Amniotic stem cell (primary cell): ENCODE measurements around the gene EIF4E2.

Experiments used
- DNase-seq: peaks from one replicate; lab custom pipeline; 2025; lab: John Stamatoyannopoulos, UW

The EIF4E2 gene

DNA sequence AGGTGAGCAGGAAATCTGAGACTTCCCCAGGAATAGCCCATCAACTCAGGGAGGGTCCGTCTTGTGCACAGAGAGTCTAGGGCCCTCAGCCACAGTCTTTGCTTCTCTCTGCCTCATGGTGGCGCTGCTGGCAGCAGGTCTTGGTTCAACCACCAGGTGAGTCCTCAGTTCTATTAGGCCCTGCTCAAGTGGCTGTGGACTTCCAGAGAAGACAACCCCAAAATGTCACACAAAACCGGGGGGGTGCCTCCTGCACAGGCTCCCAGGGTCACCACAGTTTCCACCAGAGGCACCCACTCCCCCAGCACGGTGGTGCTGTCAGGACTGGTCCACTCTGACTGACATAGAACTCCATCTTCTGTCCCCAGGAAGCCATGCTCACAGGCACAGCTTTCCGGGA, 13.4 kb upstream of the EIF4E2 start:
- DNase-seq: no peak

DNA sequence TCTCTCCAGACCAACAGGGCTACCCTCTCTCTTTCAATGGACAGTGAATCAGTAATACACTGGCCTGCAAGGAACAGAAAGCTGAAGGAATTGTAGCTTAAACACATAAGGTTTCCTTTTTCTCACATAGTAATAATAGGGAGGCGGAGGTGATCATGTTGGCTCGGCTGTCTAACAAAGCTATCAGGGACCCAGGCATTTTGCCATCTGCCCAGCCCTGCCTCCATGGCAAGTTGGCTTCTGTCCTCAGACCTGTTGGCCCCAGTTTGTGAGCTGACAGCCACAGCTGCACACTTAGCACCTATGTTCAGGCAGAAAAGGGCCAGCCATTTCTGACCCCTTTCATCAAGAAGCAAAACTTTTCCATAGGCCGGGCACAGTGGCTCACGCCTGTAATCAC, 13.0 kb upstream of the EIF4E2 start:
- no peak for DNase-seq

DNA sequence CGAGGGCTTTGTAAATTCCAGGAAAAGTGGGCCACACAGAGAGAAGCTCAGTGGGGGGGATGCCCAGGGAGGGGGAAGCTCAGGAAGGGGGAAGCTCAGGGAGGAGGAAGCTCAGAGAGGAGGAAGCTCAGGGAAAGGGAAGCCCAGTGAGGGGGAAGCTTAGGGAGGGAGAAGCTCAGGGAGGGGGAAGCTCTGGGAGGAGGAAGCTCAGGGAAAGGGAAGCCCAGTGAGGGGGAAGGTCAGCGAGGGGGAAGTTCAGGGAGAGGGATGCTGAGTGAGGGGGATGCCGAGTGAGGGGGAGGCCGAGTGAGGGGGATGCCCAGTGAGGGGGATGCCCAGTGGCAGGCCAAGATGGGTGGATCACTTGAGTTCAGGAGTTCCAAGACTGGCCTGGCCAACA, 11.8 kb upstream of the EIF4E2 start:
- DNase-seq: no peak

DNA sequence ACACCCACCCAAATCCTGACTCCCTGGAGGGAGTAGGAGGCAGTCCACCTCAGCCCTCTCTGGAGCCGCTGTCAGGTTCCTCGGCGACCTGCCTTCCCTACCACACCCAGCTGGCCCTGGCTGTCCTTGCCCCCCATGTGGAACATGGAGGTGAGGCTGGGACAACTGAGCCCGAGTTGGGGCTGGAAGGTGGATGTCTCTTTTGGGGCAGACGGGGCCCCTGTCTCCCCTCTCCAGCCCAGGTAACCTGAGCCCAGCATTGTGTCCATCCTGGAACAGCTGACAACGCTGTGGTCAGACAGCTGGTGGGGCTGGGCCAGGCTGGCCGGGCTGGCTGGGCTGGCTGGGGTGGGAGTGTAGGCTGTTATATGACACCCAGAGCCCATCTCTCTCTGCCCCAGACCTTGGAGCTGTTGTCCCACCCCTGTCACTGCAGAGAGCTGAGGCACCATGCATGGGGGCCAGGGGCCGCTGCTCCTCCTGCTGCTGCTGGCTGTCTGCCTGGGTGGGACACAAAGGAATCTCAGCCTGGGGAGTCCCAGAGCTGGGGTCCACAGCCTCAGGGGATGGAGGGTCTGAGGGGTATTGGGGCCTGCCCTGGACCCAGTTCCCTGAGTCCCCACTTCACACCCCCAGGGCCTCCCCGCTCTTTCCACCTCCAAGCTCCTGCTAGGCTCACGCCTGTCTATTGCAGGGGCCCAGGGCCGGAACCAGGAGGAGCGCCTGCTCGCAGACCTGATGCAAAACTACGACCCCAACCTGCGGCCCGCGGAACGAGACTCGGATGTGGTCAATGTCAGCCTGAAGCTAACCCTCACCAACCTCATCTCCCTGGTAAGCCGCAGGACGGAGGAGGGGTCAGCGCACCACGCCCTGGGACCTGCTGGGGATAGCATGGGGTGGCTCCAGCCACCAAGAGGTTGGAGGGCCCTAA, 10.9 kb upstream of the EIF4E2 start, which contains the start of gene CHRNG:
CHRNG (plus strand) TSS at position 395 of the 934 bp plus-strand sequence; CDS start at position 451, 56 bp downstream.
- DNase-seq: no peak

DNA sequence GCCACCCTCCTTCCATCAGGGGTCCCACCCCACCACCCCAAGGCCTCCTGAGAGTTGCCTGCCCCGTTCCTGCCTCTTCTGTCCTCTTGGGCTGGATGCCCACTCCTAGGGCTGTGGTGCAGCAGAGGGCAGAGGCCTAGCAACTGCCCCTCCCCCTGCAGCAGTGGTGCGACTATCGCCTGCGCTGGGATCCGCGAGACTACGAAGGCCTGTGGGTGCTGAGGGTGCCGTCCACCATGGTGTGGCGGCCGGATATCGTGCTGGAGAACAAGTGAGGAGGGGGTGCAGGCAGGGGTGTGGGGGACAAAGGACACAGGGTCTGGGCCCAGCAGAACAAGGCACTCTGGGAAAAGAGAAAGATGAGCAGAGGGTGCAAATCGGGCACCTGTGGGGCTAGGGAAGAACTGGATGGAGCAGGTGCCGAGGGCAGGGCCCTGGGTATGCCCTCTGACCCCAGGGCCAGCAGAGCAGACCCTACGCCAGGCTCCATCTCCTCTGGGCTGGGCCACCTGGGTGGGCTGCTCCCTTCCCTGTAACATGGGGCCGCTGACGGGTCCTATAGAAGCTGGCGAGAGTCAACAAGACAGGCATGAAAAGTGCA, 9.9 kb upstream of the EIF4E2 start:
- no peak for DNase-seq

DNA sequence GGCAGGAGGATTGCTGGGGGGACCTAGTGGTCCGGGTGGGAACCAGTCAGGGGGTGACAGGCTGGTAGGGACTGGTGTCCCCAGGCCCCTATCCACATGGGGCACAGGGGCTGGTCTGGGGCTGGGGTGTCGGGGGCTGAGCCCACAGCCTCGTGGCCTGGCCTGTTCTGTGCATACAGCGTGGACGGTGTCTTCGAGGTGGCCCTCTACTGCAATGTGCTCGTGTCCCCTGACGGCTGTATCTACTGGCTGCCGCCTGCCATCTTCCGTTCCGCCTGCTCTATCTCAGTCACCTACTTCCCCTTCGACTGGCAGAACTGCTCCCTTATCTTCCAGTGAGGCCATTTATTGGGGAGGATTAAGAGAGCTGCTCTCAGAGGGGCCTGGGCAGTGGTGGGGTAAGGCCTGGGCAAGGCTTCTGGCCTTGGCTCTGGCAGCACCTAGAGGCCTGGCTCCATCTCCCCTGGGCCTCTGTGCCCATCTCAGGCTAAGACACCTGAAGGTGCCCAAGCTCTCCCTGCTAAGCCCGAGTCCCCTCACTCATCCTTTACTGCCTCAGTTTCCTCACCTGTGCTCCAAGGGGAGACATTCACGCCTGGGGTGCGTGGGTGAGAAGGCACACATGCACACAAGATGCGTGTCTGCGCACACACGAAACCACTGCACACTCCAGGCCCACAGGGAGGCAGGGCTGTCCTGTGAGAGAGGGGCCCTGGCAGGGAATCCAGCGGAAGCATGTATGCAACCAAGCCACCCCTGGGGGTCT, 9.1 kb upstream of the EIF4E2 start:
- no peak for DNase-seq

DNA sequence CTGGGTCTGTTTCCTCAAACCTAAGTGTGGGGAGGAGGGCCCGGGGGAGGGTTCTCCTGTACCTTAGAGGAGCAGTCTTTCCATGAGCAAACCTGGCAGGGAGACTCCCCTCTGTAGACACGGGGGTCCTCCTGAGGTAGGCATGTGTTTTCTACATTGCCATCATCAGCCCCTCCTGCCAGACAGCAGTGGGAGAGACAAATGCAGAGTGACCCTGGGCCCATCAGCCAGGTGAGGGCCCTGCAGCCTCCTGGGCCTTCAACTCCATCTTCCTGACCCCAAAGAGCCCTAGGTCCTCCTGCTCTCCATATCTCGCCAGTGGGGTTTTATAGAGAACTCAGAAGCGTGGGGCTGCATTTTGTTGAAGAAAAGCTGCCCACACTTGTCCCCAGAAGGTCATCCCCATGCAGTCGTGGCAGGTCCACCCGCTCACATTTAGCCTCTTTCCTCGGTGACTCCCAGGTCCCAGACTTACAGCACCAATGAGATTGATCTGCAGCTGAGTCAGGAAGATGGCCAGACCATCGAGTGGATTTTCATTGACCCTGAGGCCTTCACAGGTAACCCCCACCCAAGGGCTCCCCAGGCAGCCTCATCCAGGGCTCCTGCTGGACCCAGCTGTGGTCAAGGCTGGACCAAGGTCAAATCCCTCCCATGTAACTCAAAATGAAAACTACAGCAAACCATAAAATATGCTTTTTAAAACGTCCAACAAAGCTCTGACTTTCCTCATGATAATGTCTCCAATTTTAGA, 8.4 kb upstream of the EIF4E2 start:
- DNase-seq: no peak

DNA sequence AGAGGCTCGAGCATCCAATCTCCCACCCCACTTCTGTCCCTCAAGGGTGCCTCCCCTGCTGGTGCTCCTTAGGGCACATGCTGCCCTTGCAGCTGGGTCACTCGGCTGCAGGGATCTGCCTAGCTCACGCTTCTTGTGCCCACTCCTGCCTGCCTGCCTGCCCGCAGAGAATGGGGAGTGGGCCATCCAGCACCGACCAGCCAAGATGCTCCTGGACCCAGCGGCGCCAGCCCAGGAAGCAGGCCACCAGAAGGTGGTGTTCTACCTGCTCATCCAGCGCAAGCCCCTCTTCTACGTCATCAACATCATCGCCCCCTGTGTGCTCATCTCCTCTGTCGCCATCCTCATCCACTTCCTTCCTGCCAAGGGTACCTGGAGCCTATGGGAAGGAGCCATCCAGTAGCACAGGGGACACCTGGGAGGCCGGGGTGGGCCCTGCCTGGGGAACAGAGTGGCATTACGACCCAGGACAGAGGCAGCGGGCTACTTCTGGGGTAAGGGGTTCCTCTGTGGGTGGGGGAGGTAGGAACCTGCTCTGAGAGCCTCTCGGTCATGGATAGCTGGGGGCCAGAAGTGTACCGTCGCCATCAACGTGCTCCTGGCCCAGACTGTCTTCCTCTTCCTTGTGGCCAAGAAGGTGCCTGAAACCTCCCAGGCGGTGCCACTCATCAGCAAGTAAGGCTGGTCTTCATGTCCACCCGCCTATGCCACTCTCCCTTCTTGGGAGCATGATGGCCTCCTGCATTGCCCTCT, 7.6 kb upstream of the EIF4E2 start:
- no peak for DNase-seq

DNA sequence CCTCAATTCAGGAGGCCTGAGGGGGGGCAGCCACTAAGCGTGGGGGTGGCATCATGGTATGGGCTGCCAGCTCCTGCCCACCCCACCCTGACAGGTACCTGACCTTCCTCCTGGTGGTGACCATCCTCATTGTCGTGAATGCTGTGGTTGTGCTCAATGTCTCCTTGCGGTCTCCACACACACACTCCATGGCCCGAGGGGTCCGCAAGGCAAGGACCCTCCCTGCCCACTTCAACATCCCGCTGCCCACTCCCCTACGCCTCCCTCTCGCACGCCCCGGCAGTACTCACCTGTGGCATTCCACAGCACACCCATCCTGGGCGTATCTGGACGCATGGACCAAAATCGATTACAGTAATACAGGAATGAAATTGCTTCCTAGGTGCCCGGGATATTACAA, 7.0 kb upstream of the EIF4E2 start:
- no peak for DNase-seq

DNA sequence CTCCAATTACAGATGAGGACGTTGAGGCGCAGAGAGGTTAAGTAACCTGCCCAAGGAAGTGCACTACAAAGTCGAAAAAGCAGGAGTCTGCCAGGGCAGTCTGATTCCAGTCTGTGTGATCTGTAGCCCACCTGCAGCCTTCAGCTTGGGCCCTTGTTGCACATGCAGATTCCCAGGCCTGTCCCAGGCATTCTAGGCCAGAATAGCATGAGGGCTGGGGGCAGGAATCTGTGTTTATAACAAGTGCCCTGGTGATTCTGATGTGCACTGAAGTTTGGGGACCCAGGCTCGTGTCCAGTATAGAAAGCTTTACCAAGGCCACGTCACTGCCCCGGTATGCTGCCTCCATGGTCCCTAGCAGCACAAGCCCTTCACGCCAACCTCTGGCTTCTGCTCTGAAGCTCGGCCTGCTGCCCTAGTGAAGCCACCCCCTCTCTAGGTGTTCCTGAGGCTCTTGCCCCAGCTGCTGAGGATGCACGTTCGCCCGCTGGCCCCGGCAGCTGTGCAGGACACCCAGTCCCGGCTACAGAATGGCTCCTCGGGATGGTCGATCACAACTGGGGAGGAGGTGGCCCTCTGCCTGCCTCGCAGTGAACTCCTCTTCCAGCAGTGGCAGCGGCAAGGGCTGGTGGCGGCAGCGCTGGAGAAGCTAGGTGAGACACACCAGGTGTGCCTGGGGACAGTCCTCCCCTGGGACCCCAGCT, 6.4 kb upstream of the EIF4E2 start:
- no peak for DNase-seq

DNA sequence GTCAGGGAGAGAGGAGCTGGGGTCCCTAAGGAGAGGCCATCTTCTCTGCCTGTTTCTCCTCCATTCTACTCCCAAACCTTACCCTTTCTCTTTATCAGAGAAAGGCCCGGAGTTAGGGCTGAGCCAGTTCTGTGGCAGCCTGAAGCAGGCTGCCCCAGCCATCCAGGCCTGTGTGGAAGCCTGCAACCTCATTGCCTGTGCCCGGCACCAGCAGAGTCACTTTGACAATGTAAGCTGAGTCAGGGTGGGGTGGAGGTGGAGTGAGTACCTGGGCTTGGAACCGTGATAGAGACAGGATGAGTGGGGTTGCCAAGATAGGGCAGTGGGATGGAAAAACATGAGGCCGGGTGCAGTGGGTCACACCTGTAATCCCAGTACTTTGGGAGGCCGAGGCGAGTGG, 5.8 kb upstream of the EIF4E2 start:
- DNase-seq: no peak

DNA sequence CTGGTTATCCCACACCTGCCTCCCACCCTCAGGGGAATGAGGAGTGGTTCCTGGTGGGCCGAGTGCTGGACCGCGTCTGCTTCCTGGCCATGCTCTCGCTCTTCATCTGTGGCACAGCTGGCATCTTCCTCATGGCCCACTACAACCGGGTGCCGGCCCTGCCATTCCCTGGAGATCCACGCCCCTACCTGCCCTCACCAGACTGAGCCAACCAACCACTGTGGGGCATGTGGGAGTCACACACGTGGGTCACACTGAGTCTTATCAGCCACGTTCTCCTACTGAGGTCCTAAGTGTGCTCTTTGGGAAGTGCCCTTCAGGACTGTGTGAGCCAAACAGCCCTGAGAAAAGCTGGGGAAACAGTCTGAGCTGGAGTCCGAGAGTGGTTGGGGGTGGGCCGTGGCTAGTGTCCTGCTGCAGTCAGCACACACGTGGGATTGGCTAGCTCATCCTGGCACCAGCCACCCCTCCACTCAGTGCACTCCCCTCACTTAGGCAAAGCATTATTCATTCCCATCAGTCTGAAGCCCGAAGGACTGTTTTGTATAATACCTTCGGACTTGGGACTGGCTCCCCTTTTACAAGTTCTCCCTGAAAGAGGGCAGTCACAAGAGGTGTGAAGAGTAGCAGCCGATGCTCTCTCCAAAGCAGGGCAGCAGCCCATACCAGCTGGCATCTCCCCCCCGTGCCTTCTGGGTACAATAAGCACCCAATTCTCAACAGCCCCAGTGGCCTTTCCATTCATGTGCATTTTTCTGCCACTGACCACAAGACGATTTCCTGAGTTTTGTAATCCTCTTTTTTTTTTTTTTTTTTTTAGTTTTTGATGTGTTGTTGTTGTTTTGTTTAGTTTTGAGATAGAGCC, 4.7 kb upstream of the EIF4E2 start:
- no peak for DNase-seq

DNA sequence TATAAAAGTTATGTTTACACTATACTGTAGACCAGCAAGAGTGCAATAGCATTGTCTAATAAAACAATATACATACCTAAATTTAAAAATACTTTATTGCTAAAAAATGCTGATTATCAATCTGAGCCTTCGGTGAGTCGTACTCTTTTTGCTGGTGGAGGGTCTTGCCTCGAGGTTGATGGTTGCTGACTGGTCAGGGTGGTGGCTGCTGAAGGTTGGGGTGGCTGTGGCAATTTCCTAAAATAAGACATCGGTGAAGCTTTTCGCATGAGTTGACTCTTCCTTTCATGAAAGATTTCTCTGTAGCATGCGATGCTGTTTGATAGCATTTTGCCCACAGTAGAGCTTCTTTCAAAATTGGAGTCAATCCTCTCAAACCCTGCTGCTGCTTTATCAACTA, 2.5 kb upstream of the EIF4E2 start:
- no peak for DNase-seq

DNA sequence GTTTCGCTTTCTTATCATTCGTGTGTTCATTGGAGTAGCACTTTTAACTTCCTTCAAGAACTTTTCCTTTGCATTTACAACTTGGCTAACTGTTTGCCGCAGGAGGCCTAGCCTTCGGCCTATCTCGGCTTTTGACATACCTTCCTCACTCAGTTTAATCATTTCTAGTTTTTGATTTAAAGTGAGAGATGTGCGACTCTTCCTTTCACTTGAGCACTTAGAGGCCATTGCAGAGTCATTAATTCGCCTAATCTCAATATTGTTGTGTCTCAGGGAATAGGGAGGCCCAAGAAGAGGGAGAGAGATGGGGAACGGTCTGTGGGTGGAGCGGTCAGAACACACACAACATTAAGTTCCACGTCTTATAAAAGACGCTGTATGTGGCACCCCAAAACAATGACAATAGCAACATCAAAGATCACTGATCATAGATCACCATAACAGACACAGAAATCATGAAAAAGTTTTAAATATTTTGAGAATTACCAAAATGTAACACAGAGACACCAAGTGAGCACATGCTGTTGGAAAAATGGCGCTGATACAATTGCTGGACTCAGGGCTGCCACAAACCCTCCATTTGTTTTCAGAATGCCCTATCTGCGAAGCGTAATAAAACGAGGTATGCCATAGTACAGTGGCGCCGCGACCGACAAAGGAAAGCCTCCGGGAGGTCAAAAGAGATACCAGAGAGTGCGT, 685 bp upstream of the EIF4E2 start:
- DNase-seq: no peak

DNA sequence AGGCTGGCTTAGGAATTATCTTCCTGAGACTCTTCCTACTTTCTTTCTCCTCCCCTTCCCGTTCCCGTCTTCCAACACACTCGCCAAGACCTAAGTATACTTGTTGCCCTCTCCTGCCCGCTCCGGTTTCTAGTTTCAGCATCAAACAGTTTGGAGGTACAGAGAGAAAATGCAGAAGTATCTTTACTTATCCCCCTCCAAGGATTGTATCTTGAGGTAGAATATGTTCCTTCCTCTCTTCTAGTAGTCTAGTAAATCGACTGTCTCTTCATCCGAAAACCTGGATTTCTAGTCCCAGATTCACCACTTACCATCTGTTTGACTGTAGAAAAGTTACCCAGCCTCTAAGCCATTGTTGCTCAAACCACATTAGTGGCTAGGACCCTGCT, 755 bp downstream of the EIF4E2 start:
- DNase-seq: no peak

DNA sequence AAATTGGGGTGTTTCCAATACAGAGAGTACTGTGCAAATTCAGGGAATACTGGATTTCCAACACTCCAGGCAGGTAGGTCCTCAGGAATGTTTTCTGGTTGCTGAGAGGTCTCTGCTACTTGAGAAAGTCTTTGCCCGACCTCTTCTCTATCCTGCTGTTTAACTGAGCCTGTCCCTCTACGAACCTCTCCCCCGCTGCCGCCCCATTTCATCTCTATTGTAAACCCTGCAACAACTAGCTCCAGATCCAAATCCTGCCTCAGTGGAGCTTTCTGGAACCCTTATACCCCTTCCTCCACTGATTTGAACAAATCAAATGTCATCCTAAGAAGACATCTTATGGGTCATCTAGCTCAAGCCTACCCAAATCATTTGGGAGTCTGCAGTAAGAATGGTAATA, 1.3 kb downstream of the EIF4E2 start:
- DNase-seq: no peak

DNA sequence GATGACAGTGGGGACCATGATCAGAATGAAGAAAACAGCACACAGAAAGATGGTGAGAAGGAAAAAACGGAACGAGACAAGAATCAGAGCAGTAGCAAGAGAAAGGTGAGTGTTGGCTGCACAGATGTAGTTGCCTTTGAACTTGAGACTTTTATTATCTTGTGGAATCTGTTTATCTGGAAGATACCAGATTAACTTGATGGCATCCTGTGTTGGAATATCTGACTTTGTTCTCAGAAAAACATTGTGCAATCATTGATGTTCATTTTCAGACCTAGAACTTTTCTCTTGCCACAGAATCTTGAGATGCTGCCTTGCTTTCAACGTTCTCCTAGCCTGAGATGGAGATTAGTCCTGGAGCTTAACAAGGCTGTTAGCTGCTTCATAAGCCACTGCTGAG, 5.9 kb downstream of the EIF4E2 start:
- DNase-seq: no peak

DNA sequence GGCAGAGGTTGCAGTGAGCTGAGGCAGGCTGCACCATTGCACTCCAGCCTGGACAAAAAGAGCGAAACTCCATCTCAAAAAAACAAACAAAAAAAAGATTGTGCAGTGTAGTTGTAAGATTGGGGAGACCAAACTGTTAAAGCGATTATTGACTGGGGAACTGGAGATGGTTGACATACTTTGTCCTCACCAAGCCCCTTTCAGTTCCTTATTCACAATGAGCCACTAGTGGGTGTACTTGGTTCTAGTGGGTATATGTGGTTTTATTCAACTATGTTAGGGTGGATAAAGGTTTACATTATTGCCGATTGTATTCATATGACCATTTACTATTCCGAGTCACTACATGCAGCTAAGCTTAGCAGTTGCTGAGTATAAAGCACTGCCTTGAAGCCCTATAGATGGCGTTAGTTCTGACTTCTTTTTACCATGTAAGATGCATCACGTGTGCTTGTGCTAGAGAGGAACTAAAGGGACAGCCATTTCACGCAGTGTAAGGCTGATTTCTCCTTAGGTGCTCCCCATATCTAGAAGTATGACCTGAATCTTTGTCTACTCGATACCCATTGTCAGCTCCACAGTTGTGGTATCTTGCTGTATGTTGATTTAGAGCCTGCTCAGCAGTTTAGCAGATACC, 12.1 kb downstream of the EIF4E2 start:
- DNase-seq: no peak

DNA sequence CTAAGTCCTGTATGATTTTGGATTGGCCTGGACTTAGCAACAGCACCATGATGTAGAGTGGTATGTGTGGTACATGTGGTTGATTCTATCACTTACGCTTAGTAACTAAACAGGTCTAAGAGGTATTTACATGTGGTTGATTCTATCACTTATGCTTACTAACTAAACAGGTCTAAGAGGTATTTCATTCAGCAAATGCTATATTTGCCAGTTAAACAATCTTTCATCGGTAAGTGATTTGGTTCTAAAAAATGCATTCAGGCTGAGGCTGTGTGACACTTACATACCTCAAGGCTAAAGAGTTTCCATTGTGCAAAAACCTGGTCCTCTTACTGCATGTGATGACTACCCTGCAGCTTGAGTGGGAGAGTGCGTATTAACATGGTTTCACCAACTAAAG, 13.1 kb downstream of the EIF4E2 start:
- DNase-seq: no peak
